Measurements from ENCODE around the gene ELL2. TPM values are rescaled to one million over a fixed set of nuclear protein-coding genes. Genes with fewer than 3 reads are reported as not detected.

ELL2 gene
- total RNA-seq, 1 donor from 2014 or later: 21.6 TPM

- Mint-ChIP-seq H3K27ac (ENCODE audit: unreplicated experiment) (no peak overlapping the region), H3K27me3 (ENCODE audit: unreplicated experiment) (peaks cover 2% of the 10 kb centered on the region), H3K4me3 (ENCODE audit: unreplicated experiment) (no peak overlapping the region), H3K36me3 (ENCODE audit: low read depth, unreplicated experiment) (no peaks in the 10 kb centered on the region), H3K9me3 (ENCODE audit: unreplicated experiment) (no peaks in the 10 kb centered on the region), H3K4me1 (ENCODE audit: unreplicated experiment) (peaks cover 7% of the 10 kb centered on the region)
- DNase-seq (ENCODE audit: low spot score): no peak
- no peak for TF ChIP-seq CTCF (IDR thresholded peaks at IDR 0.05; ENCODE audit: unreplicated experiment)
Measured at GRCh38 chr5:95883185-95884016, 78.2 kb downstream of the ELL2 start.

GRCh38 chr5:95881833-95882232 is 79.8 kb downstream of the ELL2 start:
- no peak for TF ChIP-seq CTCF (IDR thresholded peaks at IDR 0.05; ENCODE audit: unreplicated experiment)
- DNase-seq (ENCODE audit: low spot score): no peak
- Mint-ChIP-seq H3K36me3 (ENCODE audit: low read depth, unreplicated experiment) (no peaks in the 10 kb centered on the region), H3K27me3 (ENCODE audit: unreplicated experiment) (peaks cover 2% of the 10 kb centered on the region), H3K9me3 (ENCODE audit: unreplicated experiment) (no peaks in the 10 kb centered on the region), H3K4me1 (ENCODE audit: unreplicated experiment) (peaks cover 14% of the 10 kb centered on the region), H3K4me3 (ENCODE audit: unreplicated experiment) (no peak overlapping the region), H3K27ac (ENCODE audit: unreplicated experiment) (no peak overlapping the region)

DNA sequence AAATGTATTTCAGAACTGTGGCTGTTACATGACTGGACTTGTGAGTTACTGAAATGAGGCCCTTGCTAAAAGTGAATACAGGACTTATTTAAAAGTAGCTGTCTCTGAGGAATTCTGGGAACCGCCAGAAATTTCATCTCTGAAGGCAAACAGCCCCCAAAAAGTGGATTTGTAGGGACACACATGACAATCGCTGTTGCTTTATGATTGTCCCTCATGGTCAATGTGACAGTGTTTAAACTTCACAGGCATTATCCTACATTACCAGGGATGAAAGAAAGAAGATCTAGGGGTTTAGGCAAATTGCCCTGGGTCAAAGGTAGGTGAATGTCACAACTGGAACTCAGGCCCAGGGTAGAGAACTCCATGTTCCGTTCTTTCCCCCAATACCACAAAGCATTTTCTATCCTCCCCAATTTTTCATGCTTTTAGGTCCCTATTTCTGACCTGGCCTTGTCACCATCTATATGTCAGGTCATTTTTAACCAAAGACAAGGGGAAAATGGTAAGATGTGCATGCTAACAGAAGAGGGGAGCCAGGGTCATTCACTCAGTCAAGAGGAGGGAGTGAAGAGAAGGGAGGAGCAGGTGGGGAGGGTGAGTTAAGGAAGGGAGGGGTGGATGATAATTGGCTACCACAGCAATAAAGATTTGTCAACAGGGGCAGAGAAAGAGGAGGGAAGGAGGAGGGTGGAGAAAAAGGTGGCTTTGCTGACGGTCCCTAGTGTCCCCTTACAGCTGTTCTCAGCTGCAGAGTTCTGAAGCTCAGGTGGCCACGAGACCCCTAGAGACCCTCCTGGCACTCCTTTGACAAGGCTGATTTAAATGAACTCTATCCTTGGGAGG is 81.3 kb downstream of the ELL2 start:
- Mint-ChIP-seq H3K4me3 (ENCODE audit: unreplicated experiment) (no peak overlapping the region), H3K27ac (ENCODE audit: unreplicated experiment) (no peak overlapping the region), H3K4me1 (ENCODE audit: unreplicated experiment) (peaks cover 18% of the 10 kb centered on the region), H3K36me3 (ENCODE audit: low read depth, unreplicated experiment) (no peaks in the 10 kb centered on the region), H3K9me3 (ENCODE audit: unreplicated experiment) (no peaks in the 10 kb centered on the region), H3K27me3 (ENCODE audit: unreplicated experiment) (peaks cover 4% of the 10 kb centered on the region)
- no peak for TF ChIP-seq CTCF (IDR thresholded peaks at IDR 0.05; ENCODE audit: unreplicated experiment)
- no peak for DNase-seq (ENCODE audit: low spot score)

- Mint-ChIP-seq H3K27ac (ENCODE audit: unreplicated experiment) (no peak overlapping the region), H3K9me3 (ENCODE audit: unreplicated experiment) (no peaks in the 10 kb centered on the region), H3K4me1 (ENCODE audit: unreplicated experiment) (peaks cover 18% of the 10 kb centered on the region), H3K27me3 (ENCODE audit: unreplicated experiment) (peaks cover 4% of the 10 kb centered on the region), H3K4me3 (ENCODE audit: unreplicated experiment) (no peak overlapping the region), H3K36me3 (ENCODE audit: low read depth, unreplicated experiment) (no peaks in the 10 kb centered on the region)
- DNase-seq (ENCODE audit: low spot score): no peak
- TF ChIP-seq CTCF (IDR thresholded peaks at IDR 0.05; ENCODE audit: unreplicated experiment): no peak
Measured at GRCh38 chr5:95879661-95880060, 82.0 kb downstream of the ELL2 start.

All from endothelial cell (in vitro differentiated cells).